RWPE1 (cell line): ENCODE data around the gene RTL3.
"Not testable (repeated sequence)": the region's sequence is repeated elsewhere in the genome, so short reads cannot be mapped to it uniquely, and the experiment has no call there.

Experiments used
- CTCF ChIA-PET: fragments of 350-600 bp; sonication (Branson Sonifier 250); formaldehyde crosslinking; extraction: SDS; loops from one replicate; lab custom pipeline; 2021; lab: Yijun Ruan, JAX
- POLR2A ChIA-PET: fragments of 400-600 bp; formaldehyde crosslinking; extraction: SDS; loops from one replicate; lab custom pipeline; 2020; ENCODE audit warnings: antibody characterized with exemption; ENCODE audit not compliant: low non-redundant PET; lab: Yijun Ruan, JAX
- DNase-seq: peaks from one replicate; pipeline ENCODE4 v3.0.0; 2012; ENCODE audit warnings: low spot score
- H3K27ac ChIP-seq: fragments of 450-650 bp; 2 replicates; pipeline ENCODE4 v1.5.1; 2017
- CTCF ChIP-seq: fragments of 450-650 bp; conservative IDR thresholded peaks from 2 replicates; pipeline ENCODE4 v1.5.1; 2017; ENCODE audit warnings: low read depth, mild to moderate bottlenecking

RTL3 gene

GRCh38 chrX:78653118-78653822 lies 5.9 kb downstream of the RTL3 start:
- H3K27ac ChIP-seq = no peak overlapping the region
- POLR2A ChIA-PET = no interaction called here

GRCh38 chrX:78650906-78651437 lies 8.2 kb downstream of the RTL3 start:
- no peak for DNase-seq
- ChIA-PET CTCF (no interaction called here), POLR2A (no interaction called here)
- TF ChIP-seq CTCF = no peak
- no peak overlapping the region for H3K27ac ChIP-seq

More at GRCh38 chrX:78653118-78653822, 5.9 kb downstream of the RTL3 start:
- no peak for DNase-seq
- no peak for TF ChIP-seq CTCF
- CTCF ChIA-PET = interaction anchor here (0.9 kb wide), 1 partner anchor 139 kb away, joined by 3 read pairs; no protein-coding TSS in a partner anchor

GRCh38 chrX:78643874-78644273 lies 15.3 kb downstream of the RTL3 start:
- no peak for DNase-seq
- CTCF ChIA-PET = no interaction called here
- POLR2A ChIA-PET = no interaction called here
- no peak for TF ChIP-seq CTCF
- H3K27ac ChIP-seq = no peak overlapping the region

GRCh38 chrX:78643096-78643495 lies 16.0 kb downstream of the RTL3 start:
- CTCF ChIA-PET = no interaction called here

GRCh38 chrX:78636096-78636495 lies 23.0 kb downstream of the RTL3 start:
- H3K27ac ChIP-seq, POLR2A ChIA-PET, DNase-seq, CTCF ChIA-PET: not testable (repeated sequence)

More at GRCh38 chrX:78643096-78643495, 16.0 kb downstream of the RTL3 start:
- DNase-seq = no peak
- TF ChIP-seq CTCF = no peak
- H3K27ac ChIP-seq = no peak overlapping the region
- POLR2A ChIA-PET = no interaction called here

- no peak for DNase-seq
- TF ChIP-seq CTCF = no peak
- ChIA-PET POLR2A (no interaction called here), CTCF (no interaction called here)
- H3K27ac ChIP-seq = no peak overlapping the region
These were observed 33.9 kb downstream of the RTL3 start for GRCh38 chrX:78624962-78625909.
